OCI-LY7 (cell line): ENCODE results near the gene ZNF488. TPM values are rescaled to one million over a fixed set of nuclear protein-coding genes. Genes with fewer than 3 reads are reported as not detected.

ENCODE experiments used
- BruUV-seq: library from RNA; stranded (reverse); fragments of 400-500 nt; replicated peaks from 2 replicates; lab custom pipeline; 2021; lab: Mats Ljungman, UMichigan
- CTCF ChIA-PET: fragments of 300-600 bp; sonication (Branson Sonifier 250); formaldehyde crosslinking; loops from one replicate; lab custom pipeline; 2022; ENCODE audit warnings: antibody characterized with exemption; ENCODE audit not compliant: unreplicated experiment; lab: Charles Lee
- POLR2A ChIA-PET: fragments of 300-600 bp; sonication (Branson Sonifier 250); formaldehyde crosslinking; loops from one replicate; lab custom pipeline; 2022; ENCODE audit warnings: antibody characterized with exemption; lab: Charles Lee
- DNase-seq: peaks from one replicate; pipeline ENCODE4 v3.0.0-alpha.2; 2015; ENCODE audit warnings: low spot score
- H2AFZ ChIP-seq: fragments of 200-600 bp; sonication (generic), shearing (Covaris generic); 2 replicates; pipeline ENCODE4 v1.6.1; 2014; ENCODE audit warnings: mild to moderate bottlenecking, antibody characterized with exemption, low read length, moderate library complexity
- H3K27ac ChIP-seq: fragments of 200-600 bp; sonication (generic); 2 replicates; pipeline ENCODE4 v1.5.1; 2014; ENCODE audit warnings: mixed run types, low read depth, mild to moderate bottlenecking, moderate library complexity, low read length, inconsistent platforms; ENCODE audit not compliant: poor library complexity, severe bottlenecking
- H3K36me3 ChIP-seq: fragments of 200-600 bp; sonication (generic); 2 replicates; pipeline ENCODE4 v1.6.1; 2014; ENCODE audit warnings: mild to moderate bottlenecking, antibody characterized with exemption, low read length, moderate library complexity, mixed read lengths; ENCODE audit not compliant: insufficient read depth
- H3K4me1 ChIP-seq: fragments of 200-600 bp; sonication (generic); 2 replicates; pipeline ENCODE4 v1.5.1; 2014; ENCODE audit warnings: mild to moderate bottlenecking, low read length; ENCODE audit not compliant: insufficient read depth, poor library complexity, severe bottlenecking
- H3K4me2 ChIP-seq: fragments of 200-600 bp; sonication (generic); 2 replicates; pipeline ENCODE4 v1.6.1; 2014; ENCODE audit warnings: mild to moderate bottlenecking, low read length
- H3K4me3 ChIP-seq: fragments of 200-600 bp; sonication (generic); 2 replicates; pipeline ENCODE4 v1.5.1; 2014; ENCODE audit warnings: mild to moderate bottlenecking, low read depth, low read length; ENCODE audit not compliant: poor library complexity, severe bottlenecking
- H3K79me2 ChIP-seq: fragments of 200-600 bp; sonication (generic); 2 replicates; pipeline ENCODE4 v1.6.1; 2016; ENCODE audit warnings: low read depth, mild to moderate bottlenecking, low read length, moderate library complexity, mixed read lengths; ENCODE audit not compliant: insufficient read depth
- H3K9me2 ChIP-seq: fragments of 200-600 bp; sonication (generic); 2 replicates; pipeline ENCODE4 v1.6.1; 2016; ENCODE audit warnings: mild to moderate bottlenecking, low read length, mixed read lengths; ENCODE audit not compliant: insufficient read depth
- H3K9me3 ChIP-seq: fragments of 200-600 bp; sonication (generic); 2 replicates; pipeline ENCODE4 v1.6.1; 2014; ENCODE audit warnings: mild to moderate bottlenecking, mixed run types, low read length, mixed read lengths
- H4K20me1 ChIP-seq: fragments of 200-600 bp; sonication (generic); 2 replicates; pipeline ENCODE4 v1.6.1; 2014; ENCODE audit warnings: mild to moderate bottlenecking, antibody characterized with exemption, low read length, moderate library complexity, mixed read lengths; ENCODE audit not compliant: insufficient read depth
- EZH2phosphoT487 ChIP-seq: fragments of 200-600 bp; sonication (generic); IDR thresholded peaks from 2 replicates; pipeline ENCODE4 v1.6.1; 2018; ENCODE audit warnings: low read depth, borderline replicate concordance, mild to moderate bottlenecking, mixed run types, antibody characterized with exemption, low read length, moderate library complexity, mixed read lengths
- intact Hi-C: fragments of 100-400 bp; cut with micrococcal nuclease; formaldehyde crosslinking; loops from one replicate; pipeline ENCODE4 v1.10.0; 2022; ENCODE audit not compliant: unreplicated experiment
- total RNA-seq, 2 experiments: library from RNA; depleted of rRNA in 1 of 2; stranded (reverse); fragments of >200 nt in 1 of 2; shearing (Covaris generic) in 1 of 2; gene quantifications; 2 replicates each; pipeline ENCODE4 v1.2.3, GENCODE V29; 2014 to 2022
- TF ChIP-seq, protein P1 (sequence below): fragments of 200-600 bp; sonication (generic); conservative IDR thresholded peaks from 2 replicates; pipeline ENCODE4 v1.5.1; 2014; ENCODE audit warnings: mild to moderate bottlenecking, antibody characterized with exemption, low read length, moderate library complexity, mixed read lengths

ZNF488 gene
- total RNA-seq, 2 experiments from 2014 or later: 0.06 to 0.34 TPM

DNA sequence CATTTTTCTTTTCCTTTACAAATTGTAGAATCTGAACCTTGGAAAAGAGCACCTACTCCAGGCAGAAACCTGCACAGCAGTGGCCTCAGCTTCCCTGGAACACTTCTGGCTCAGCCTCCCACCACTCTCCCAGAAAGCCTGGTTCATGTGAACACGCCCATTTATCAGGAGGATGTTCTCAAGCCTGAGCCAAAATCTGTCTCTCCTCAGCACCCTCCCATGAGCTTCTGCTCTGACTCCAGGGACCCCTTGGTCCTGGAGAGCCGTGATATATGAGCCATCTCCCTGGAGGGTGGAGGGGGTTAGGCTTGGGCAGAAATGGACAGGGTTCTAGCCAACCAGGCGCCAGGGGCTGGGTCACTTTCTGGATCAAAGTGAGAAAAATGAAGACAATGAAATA is 51.7 kb downstream of the ZNF488 start:
- no peak for DNase-seq
- ChIA-PET CTCF (no interaction called here), POLR2A (no interaction called here)
- no peak overlapping the region for H3K27ac ChIP-seq
- no peaks in the 10 kb centered on the region for H3K9me2 ChIP-seq
- no peak overlapping the region for H3K4me3 ChIP-seq
- no TSS peak for BruUV-seq
- H3K36me3 ChIP-seq: no peaks in the 10 kb centered on the region
- no peak overlapping the region for H3K4me2 ChIP-seq
- H4K20me1 ChIP-seq: no peaks in the 10 kb centered on the region
- no peak overlapping the region for H2AFZ ChIP-seq
- intact Hi-C loops: no loop called here
- H3K9me3 ChIP-seq: no peaks in the 10 kb centered on the region
- TF ChIP-seq EZH2phosphoT487: no peak
- TF ChIP-seq, protein P1, sequence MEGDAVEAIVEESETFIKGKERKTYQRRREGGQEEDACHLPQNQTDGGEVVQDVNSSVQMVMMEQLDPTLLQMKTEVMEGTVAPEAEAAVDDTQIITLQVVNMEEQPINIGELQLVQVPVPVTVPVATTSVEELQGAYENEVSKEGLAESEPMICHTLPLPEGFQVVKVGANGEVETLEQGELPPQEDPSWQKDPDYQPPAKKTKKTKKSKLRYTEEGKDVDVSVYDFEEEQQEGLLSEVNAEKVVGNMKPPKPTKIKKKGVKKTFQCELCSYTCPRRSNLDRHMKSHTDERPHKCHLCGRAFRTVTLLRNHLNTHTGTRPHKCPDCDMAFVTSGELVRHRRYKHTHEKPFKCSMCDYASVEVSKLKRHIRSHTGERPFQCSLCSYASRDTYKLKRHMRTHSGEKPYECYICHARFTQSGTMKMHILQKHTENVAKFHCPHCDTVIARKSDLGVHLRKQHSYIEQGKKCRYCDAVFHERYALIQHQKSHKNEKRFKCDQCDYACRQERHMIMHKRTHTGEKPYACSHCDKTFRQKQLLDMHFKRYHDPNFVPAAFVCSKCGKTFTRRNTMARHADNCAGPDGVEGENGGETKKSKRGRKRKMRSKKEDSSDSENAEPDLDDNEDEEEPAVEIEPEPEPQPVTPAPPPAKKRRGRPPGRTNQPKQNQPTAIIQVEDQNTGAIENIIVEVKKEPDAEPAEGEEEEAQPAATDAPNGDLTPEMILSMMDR: no peak
- no peaks in the 10 kb centered on the region for H3K79me2 ChIP-seq
- H3K4me1 ChIP-seq: no peaks in the 10 kb centered on the region

- H3K4me3 ChIP-seq: no peak overlapping the region
- ChIA-PET CTCF (no interaction called here), POLR2A (no interaction called here)
- no peaks in the 10 kb centered on the region for H4K20me1 ChIP-seq
- no peak overlapping the region for H3K4me2 ChIP-seq
- no peaks in the 10 kb centered on the region for H3K79me2 ChIP-seq
- H2AFZ ChIP-seq: no peak overlapping the region
- no TSS peak for BruUV-seq
- no peak for DNase-seq
- H3K9me3 ChIP-seq: no peaks in the 10 kb centered on the region
- intact Hi-C loops: no loop called here
- H3K4me1 ChIP-seq: no peaks in the 10 kb centered on the region
- H3K36me3 ChIP-seq: no peaks in the 10 kb centered on the region
- no peaks in the 10 kb centered on the region for H3K9me2 ChIP-seq
- TF ChIP-seq EZH2phosphoT487: no peak
- TF ChIP-seq, protein P1: no peak
- no peak overlapping the region for H3K27ac ChIP-seq
These were observed 52.1 kb downstream of the ZNF488 start for GRCh38 chr10:47331954-47332353.

DNA sequence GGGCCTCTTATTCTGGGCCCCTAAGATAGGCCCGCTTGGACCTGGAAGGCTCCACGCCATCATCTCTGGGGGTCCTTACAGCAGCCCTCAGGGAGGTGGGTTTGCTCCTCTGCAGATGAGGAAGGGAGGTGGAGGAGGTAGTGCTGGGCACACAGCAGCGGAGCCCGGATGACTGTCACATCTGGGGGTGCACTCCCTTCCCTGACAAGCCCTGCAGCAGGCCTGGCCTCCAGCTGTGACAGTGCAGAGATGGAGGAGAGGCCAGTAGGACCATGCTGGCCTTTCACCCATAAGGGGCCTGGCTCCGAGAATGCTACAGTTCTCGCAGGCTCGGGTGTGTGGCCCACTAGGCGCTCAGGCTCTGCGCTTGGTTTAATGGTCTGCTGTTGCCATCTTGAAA is 52.6 kb downstream of the ZNF488 start:
- no peak overlapping the region for H2AFZ ChIP-seq
- no peak overlapping the region for H3K4me3 ChIP-seq
- H3K27ac ChIP-seq: no peak overlapping the region
- ChIA-PET CTCF (no interaction called here), POLR2A (no interaction called here)
- H3K9me2 ChIP-seq: no peaks in the 10 kb centered on the region
- BruUV-seq: no TSS peak
- no peaks in the 10 kb centered on the region for H3K79me2 ChIP-seq
- no peaks in the 10 kb centered on the region for H3K9me3 ChIP-seq
- no peak for DNase-seq
- no peaks in the 10 kb centered on the region for H4K20me1 ChIP-seq
- no peaks in the 10 kb centered on the region for H3K4me1 ChIP-seq
- no peak for TF ChIP-seq EZH2phosphoT487
- TF ChIP-seq, protein P1: no peak
- no peak overlapping the region for H3K4me2 ChIP-seq
- intact Hi-C loops: no loop called here
- no peaks in the 10 kb centered on the region for H3K36me3 ChIP-seq
